IMR-90 (cell line): Measurements from ENCODE around the gene MARF1. TPM values are rescaled to one million over a fixed set of nuclear protein-coding genes. Genes with fewer than 3 reads are reported as not detected.

Experiments
- ATAC-seq: fragments of 200-7000 bp; cut with Tn5 transposase; 2 replicates; pipeline ENCODE4 v1.9.1; 2020; ENCODE audit warnings: low read depth, mild to moderate bottlenecking, moderate library complexity
- BruUV-seq: library from RNA; stranded (reverse); fragments of 400-500 nt; replicated peaks from 2 replicates; lab custom pipeline; 2021; lab: Mats Ljungman, UMichigan
- CTCF ChIA-PET: fragments of 300-600 bp; formaldehyde crosslinking; extraction: SDS; loops from one replicate; lab custom pipeline; 2021; ENCODE audit warnings: antibody characterized with exemption; lab: Yijun Ruan, JAX
- POLR2A ChIA-PET: fragments of 300-600 bp; sonication (Branson Sonifier 250); formaldehyde crosslinking; loops from one replicate; lab custom pipeline; 2022; ENCODE audit warnings: antibody characterized with exemption; ENCODE audit not compliant: unreplicated experiment; lab: Charles Lee
- DNase-seq: peaks from one replicate; pipeline ENCODE4 v3.0.0; 2013
- H2AFZ ChIP-seq: replicated peaks from 2 replicates; pipeline ENCODE3; 2013; ENCODE audit warnings: low read length, mild to moderate bottlenecking; ENCODE audit not compliant: poor library complexity
- H2AK5ac ChIP-seq: 2 replicates; pipeline ENCODE4 v1.6.1; 2013; ENCODE audit warnings: low read depth, low read length, inconsistent platforms
- H2AK9ac ChIP-seq: replicated peaks from 2 replicates; pipeline ENCODE3; 2013; ENCODE audit warnings: mild to moderate bottlenecking, low read depth, low read length, moderate library complexity; ENCODE audit not compliant: poor library complexity
- H2BK120ac ChIP-seq: 2 replicates; pipeline ENCODE4 v1.6.1; 2013; ENCODE audit warnings: low read depth, low read length, inconsistent platforms
- H2BK15ac ChIP-seq: 3 replicates; pipeline ENCODE4 v1.6.1; 2013; ENCODE audit warnings: low read depth, low read length, inconsistent platforms
- H2BK20ac ChIP-seq: 2 replicates; pipeline ENCODE4 v1.6.1; 2013; ENCODE audit warnings: low read depth, mild to moderate bottlenecking, inconsistent platforms, low read length, moderate library complexity
- H2BK5ac ChIP-seq: 2 replicates; pipeline ENCODE4 v1.6.1; 2013; ENCODE audit warnings: mild to moderate bottlenecking, low read depth, low read length, inconsistent platforms; ENCODE audit not compliant: poor library complexity, severe bottlenecking
- H3K14ac ChIP-seq: replicated peaks from 2 replicates; pipeline ENCODE4 v1.6.1; 2013; ENCODE audit warnings: low read depth, low read length, inconsistent platforms
- H3K18ac ChIP-seq: 2 replicates; pipeline ENCODE4 v1.6.1; 2013; ENCODE audit warnings: low read depth, low read length, control low read depth
- H3K23ac ChIP-seq: 2 replicates; pipeline ENCODE4 v1.6.1; 2013; ENCODE audit warnings: low read depth, low read length, inconsistent platforms
- H3K27ac ChIP-seq: 2 replicates; pipeline ENCODE4 v1.5.1; 2013; ENCODE audit warnings: mild to moderate bottlenecking, control low read depth, low read length; ENCODE audit not compliant: insufficient read depth
- H3K27me3 ChIP-seq: 2 replicates; pipeline ENCODE4 v1.6.1; 2013; ENCODE audit warnings: low read length; ENCODE audit not compliant: control insufficient read depth, insufficient read depth
- H3K36me3 ChIP-seq: 2 replicates; pipeline ENCODE4 v1.6.1; 2013; ENCODE audit warnings: low read length, mixed read lengths; ENCODE audit not compliant: control insufficient read depth, insufficient read depth
- H3K4ac ChIP-seq: 2 replicates; pipeline ENCODE4 v1.6.1; 2013; ENCODE audit warnings: low read depth, low read length, inconsistent platforms
- H3K4me1 ChIP-seq: 2 replicates; pipeline ENCODE4 v1.6.1; 2013; ENCODE audit warnings: low read length, mixed read lengths; ENCODE audit not compliant: control insufficient read depth, insufficient read depth
- H3K4me2 ChIP-seq: 2 replicates; pipeline ENCODE4 v1.6.1; 2013; ENCODE audit warnings: low read depth, mild to moderate bottlenecking, control low read depth, low read length, moderate library complexity
- H3K4me3 ChIP-seq: 2 replicates; pipeline ENCODE4 v1.5.1; 2013; ENCODE audit warnings: low read depth, mild to moderate bottlenecking, control low read depth, low read length, moderate library complexity; ENCODE audit not compliant: insufficient read depth
- H3K56ac ChIP-seq: 2 replicates; pipeline ENCODE4 v1.6.1; 2013; ENCODE audit warnings: low read length, inconsistent platforms; ENCODE audit not compliant: insufficient read depth; ENCODE audit errors: extremely low read depth
- H3K79me1 ChIP-seq, 2 experiments: 2 replicates each; pipeline ENCODE4 v1.6.1; 2013; ENCODE audit warnings: low read length in 2 of 2, inconsistent platforms in 1 of 2, low read depth in 1 of 2
- H3K9ac ChIP-seq: 2 replicates; pipeline ENCODE4 v1.6.1; 2013; ENCODE audit warnings: low read depth, low read length, control low read depth
- H3K9me1 ChIP-seq: 2 replicates; pipeline ENCODE4 v1.6.1; 2013; ENCODE audit warnings: low read length, inconsistent platforms; ENCODE audit not compliant: insufficient read depth
- H3K9me3 ChIP-seq: 2 replicates; pipeline ENCODE4 v1.6.1; 2013; ENCODE audit warnings: low read length; ENCODE audit not compliant: control insufficient read depth, insufficient read depth
- H4K20me1 ChIP-seq: 2 replicates; pipeline ENCODE4 v1.6.1; 2013; ENCODE audit warnings: low read length, inconsistent platforms; ENCODE audit not compliant: insufficient read depth
- H4K5ac ChIP-seq: 2 replicates; pipeline ENCODE4 v1.6.1; 2013; ENCODE audit warnings: mild to moderate bottlenecking, low read depth, low read length, control low read depth
- H4K8ac ChIP-seq, 2 experiments: 2 replicates each; pipeline ENCODE4 v1.6.1; 2013; ENCODE audit warnings: low read depth in 2 of 2, low read length in 2 of 2, control low read depth in 1 of 2, inconsistent platforms in 1 of 2
- H4K91ac ChIP-seq: 2 replicates; pipeline ENCODE4 v1.6.1; 2013; ENCODE audit warnings: low read depth, low read length, inconsistent platforms; ENCODE audit not compliant: insufficient read depth
- ELK1 ChIP-seq: fragments of 150-350 bp; IDR thresholded peaks from 2 replicates; pipeline ENCODE4 v1.6.1; 2016; ENCODE audit warnings: low read depth, mild to moderate bottlenecking, low read length, moderate library complexity, borderline replicate concordance
- RCOR1 ChIP-seq: IDR thresholded peaks from 2 replicates; pipeline ENCODE4 v1.6.1; 2012; ENCODE audit warnings: mild to moderate bottlenecking, low read length, improper control_type of control experiment; ENCODE audit not compliant: insufficient replicate concordance
- SMC3 ChIP-seq: fragments of 150-350 bp; IDR thresholded peaks from 2 replicates; pipeline ENCODE4 v1.6.1; 2016; ENCODE audit warnings: low read depth, mild to moderate bottlenecking, antibody characterized with exemption, low read length, moderate library complexity
- WGBS, 2 experiments: methylation state at CpG; one replicate each; pipeline versions ENCODE4 v1.1.5 to v1.1.7; 2013; ENCODE audit warnings: missing lambda C conversion rate in 2 of 2; ENCODE audit not compliant: insufficient read length in 1 of 2; ENCODE audit errors: extremely low coverage in 2 of 2; 5-methylcytosine and 5-hydroxymethylcytosine counted together
- dilution Hi-C: fragments of 300-500 bp; cut with HindIII; formaldehyde crosslinking; loops from one replicate; pipeline ENCODE4 v1.14.3; 2018; ENCODE audit warnings: low sequenced_read_pairs; ENCODE audit not compliant: unreplicated experiment
- in situ Hi-C: fragments of 300-500 bp; cut with MboI; formaldehyde crosslinking; loops from 3 replicates; pipeline ENCODE4 v1.14.3; 2019; ENCODE audit warnings: low sequenced_read_pairs, inconsistent platforms, mixed read lengths
- intact Hi-C: fragments of 100-400 bp; cut with micrococcal nuclease; formaldehyde crosslinking; loops from 2 replicates; pipeline ENCODE4 v1.10.0; 2022
- polyA plus RNA-seq, 3 experiments: library from polyadenylated mRNA; depleted of rRNA; stranded (reverse); fragments of >200 nt; gene quantifications; 2 replicates each; pipeline ENCODE4 v1.2.3, GENCODE V29; 2012; ENCODE audit warnings: low replicate concordance in 1 of 3
- total RNA-seq: library from RNA; depleted of rRNA; stranded (reverse); fragments of >200 nt; gene quantifications from 2 replicates; pipeline ENCODE4 v1.2.3, GENCODE V29; 2012
- TF ChIP-seq, protein P1 (sequence below): fragments of 150-350 bp; IDR thresholded peaks from 2 replicates; pipeline ENCODE4 v1.6.1; 2017; ENCODE audit warnings: mild to moderate bottlenecking, antibody characterized with exemption, low read length, low read depth

MARF1 gene
- total and polyA plus RNA-seq, 2 of the 4 experiments (the other 2 are of a cell fraction) = 9.0 to 12.9 TPM

GRCh38 chr16:15617901-15618300 lies 25.1 kb downstream of the MARF1 start:
- intact Hi-C loops (no loop called here), dilution Hi-C loops (no loop called here), in situ Hi-C loops (no loop called here)
- H4K8ac ChIP-seq = peak overlapping the region in 1 of 2 experiments; percentile 63; a peak in 1 of 4 replicates
- BruUV-seq = no TSS peak
- peak overlapping the region; percentile 61 for H3K4ac ChIP-seq
- peak overlapping the region; percentile 43; the same call in 1 of the 2 replicates for H3K23ac ChIP-seq
- peaks cover 44% of the 10 kb centered on the region for H3K36me3 ChIP-seq
- H3K9ac ChIP-seq = no peak overlapping the region
- H2AFZ ChIP-seq = no peak overlapping the region
- H3K56ac ChIP-seq = no peak overlapping the region
- H3K4me1 ChIP-seq = peaks cover 9% of the 10 kb centered on the region
- peaks cover 0 to 12% of the 10 kb centered on the region in 2 experiments; a peak in 2 of 4 replicates for H3K79me1 ChIP-seq
- peak overlapping the region; percentile 65 for H4K91ac ChIP-seq
- peaks cover 24% of the 10 kb centered on the region for H3K9me1 ChIP-seq
- peak overlapping the region; percentile 31; the same call in 1 of the 2 replicates for H4K5ac ChIP-seq
- no peak overlapping the region for H3K4me3 ChIP-seq
- H2AK9ac ChIP-seq = peak overlapping the region; percentile 92
- CTCF ChIA-PET = no interaction called here
- H3K9me3 ChIP-seq = no peaks in the 10 kb centered on the region
- H3K18ac ChIP-seq = peak overlapping the region; percentile 18; the same call in 1 of the 2 replicates
- no peak overlapping the region for H3K27ac ChIP-seq
- peak overlapping the region; percentile 75 for H2BK5ac ChIP-seq
- TF ChIP-seq ELK1 = no peak
- TF ChIP-seq SMC3 = no peak
- TF ChIP-seq, protein P1, sequence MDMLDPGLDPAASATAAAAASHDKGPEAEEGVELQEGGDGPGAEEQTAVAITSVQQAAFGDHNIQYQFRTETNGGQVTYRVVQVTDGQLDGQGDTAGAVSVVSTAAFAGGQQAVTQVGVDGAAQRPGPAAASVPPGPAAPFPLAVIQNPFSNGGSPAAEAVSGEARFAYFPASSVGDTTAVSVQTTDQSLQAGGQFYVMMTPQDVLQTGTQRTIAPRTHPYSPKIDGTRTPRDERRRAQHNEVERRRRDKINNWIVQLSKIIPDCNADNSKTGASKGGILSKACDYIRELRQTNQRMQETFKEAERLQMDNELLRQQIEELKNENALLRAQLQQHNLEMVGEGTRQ = no peak
- peak; percentile 60 for TF ChIP-seq RCOR1
- DNase-seq = no peak
- peak overlapping the region; percentile 57; the same call in 1 of the 2 replicates for H2BK20ac ChIP-seq
- POLR2A ChIA-PET = no interaction called here
- peak overlapping the region; percentile 66; the same call in 1 of the 2 replicates for H2AK5ac ChIP-seq
- H3K14ac ChIP-seq = peak overlapping the region; percentile 28; the same call in 1 of the 2 replicates
- H4K20me1 ChIP-seq = no peaks in the 10 kb centered on the region
- no peaks in the 10 kb centered on the region for H3K27me3 ChIP-seq
- ATAC-seq = no peak
- H2BK15ac ChIP-seq = peak overlapping the region; percentile 51; the same call in 1 of the 3 replicates
- H2BK120ac ChIP-seq = peak overlapping the region; percentile 30
- no peak overlapping the region for H3K4me2 ChIP-seq
- 100% methylated on average over 4 of the region's 4 CpGs; no CpG with 5 or more reads in 1 of the 2 experiments for WGBS, 2 experiments
